ENCODE measurements around the gene DPP6.

DNA sequence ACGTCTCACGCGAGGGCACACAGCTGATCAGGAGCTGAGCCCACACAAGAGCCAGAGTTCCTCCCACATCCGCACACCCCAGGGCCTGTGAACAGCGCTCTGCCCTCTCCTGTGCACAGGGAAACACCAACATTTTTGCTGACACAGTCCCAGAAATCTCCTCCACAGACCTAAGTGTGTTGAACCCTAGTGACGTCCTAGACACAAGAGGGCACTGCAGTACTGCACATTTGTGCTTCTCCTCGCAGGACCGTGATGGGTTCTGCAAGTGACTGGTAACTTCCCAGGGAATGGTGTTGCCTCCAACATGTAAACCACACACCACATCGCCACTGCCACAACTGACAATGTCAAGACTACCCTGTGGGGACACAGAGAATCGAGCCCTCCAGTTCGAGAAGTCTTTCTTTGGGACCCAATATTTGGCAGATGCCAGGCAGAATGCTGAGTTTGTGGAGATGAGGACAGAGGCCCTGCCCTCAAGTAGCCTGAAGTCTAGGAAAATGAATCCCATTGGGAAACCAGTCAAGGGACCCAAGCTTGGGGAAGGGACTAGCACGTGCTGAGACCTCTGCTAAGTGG is 780.5 kb downstream of the DPP6 start:
- TF ChIP-seq, protein P1, sequence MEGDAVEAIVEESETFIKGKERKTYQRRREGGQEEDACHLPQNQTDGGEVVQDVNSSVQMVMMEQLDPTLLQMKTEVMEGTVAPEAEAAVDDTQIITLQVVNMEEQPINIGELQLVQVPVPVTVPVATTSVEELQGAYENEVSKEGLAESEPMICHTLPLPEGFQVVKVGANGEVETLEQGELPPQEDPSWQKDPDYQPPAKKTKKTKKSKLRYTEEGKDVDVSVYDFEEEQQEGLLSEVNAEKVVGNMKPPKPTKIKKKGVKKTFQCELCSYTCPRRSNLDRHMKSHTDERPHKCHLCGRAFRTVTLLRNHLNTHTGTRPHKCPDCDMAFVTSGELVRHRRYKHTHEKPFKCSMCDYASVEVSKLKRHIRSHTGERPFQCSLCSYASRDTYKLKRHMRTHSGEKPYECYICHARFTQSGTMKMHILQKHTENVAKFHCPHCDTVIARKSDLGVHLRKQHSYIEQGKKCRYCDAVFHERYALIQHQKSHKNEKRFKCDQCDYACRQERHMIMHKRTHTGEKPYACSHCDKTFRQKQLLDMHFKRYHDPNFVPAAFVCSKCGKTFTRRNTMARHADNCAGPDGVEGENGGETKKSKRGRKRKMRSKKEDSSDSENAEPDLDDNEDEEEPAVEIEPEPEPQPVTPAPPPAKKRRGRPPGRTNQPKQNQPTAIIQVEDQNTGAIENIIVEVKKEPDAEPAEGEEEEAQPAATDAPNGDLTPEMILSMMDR (IDR thresholded peaks at IDR 0.05) = no peak
- TF ChIP-seq EP300 (IDR thresholded peaks at IDR 0.05) = no peak
- TF ChIP-seq POLR2A (IDR thresholded peaks at IDR 0.05) = no peak

Measured in tibial nerve (tissue), 4 donors.